GM20000 (cell line): ENCODE data around the gene CEP85L.

Source experiments
- DNase-seq: peaks from one replicate; pipeline ENCODE4 v3.0.0; 2012; ENCODE audit warnings: low spot score
- CTCF ChIP-seq: IDR thresholded peaks from 2 replicates; pipeline ENCODE4 v1.5.1; 2012; ENCODE audit warnings: mild to moderate bottlenecking, control low read depth; ENCODE audit errors: extremely low read depth, missing control alignments

Gene CEP85L

GRCh38 chr6:118602300-118602699 is 49.1 kb downstream of the CEP85L start:
- no peak for DNase-seq
- no peak for TF ChIP-seq CTCF

- DNase-seq = no peak
- TF ChIP-seq CTCF = no peak
Observed at GRCh38 chr6:118598324-118598723, 53.1 kb downstream of the CEP85L start.

- no peak for TF ChIP-seq CTCF
- no peak for DNase-seq
Observed at GRCh38 chr6:118597636-118598035, 53.8 kb downstream of the CEP85L start.

- TF ChIP-seq CTCF = no peak
- DNase-seq = no peak
Observed at GRCh38 chr6:118596774-118597320, 54.5 kb downstream of the CEP85L start.

GRCh38 chr6:118594877-118595276 is 56.5 kb downstream of the CEP85L start:
- no peak for TF ChIP-seq CTCF
- DNase-seq = no peak

GRCh38 chr6:118591897-118592296 is 59.5 kb downstream of the CEP85L start:
- no peak for TF ChIP-seq CTCF
- DNase-seq = no peak

GRCh38 chr6:118589649-118590365 is 61.6 kb downstream of the CEP85L start:
- no peak for TF ChIP-seq CTCF
- DNase-seq = no peak
